Measurements from ENCODE around the gene ARHGAP15.

Gene ARHGAP15

DNA sequence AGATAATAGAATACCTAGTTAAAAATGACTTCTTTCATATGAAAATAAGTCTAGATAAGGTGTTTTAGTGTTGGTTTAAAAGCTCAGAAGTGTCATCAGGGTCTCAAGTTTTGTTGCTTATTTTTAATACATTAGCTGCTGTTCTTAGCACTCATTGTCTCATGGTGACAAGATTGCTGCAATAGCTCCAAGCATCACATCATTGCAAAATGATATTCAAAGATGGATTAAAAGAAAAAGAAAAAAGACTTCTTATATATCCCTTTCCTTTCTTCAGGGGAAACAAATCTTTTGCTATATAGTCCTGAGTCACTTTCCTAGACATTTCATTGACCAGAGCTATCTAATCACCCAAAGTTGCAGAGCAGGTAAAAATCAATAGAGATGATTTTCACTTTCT is 386.1 kb downstream of the ARHGAP15 start:
- Histone ChIP-seq H4K20me1 (ENCODE audit: low read depth, low read length) (no peaks in the 10 kb centered on the region), H3K79me2 (ENCODE audit: insufficient read depth, low read length) (no peaks in the 10 kb centered on the region), H3K9me2 (replicated peaks; ENCODE audit: insufficient read depth, low read length) (no peaks in the 10 kb centered on the region), H3K4me2 (ENCODE audit: low read depth, low read length, poor library complexity, severe bottlenecking) (no peak overlapping the region), H3K36me3 (ENCODE audit: low read length) (0 out of 2 replicates have a peak, but pooled peaks cover 4% of the 10 kb centered on the region), H3K27ac (ENCODE audit: low read depth, low read length) (no peak overlapping the region), H3F3A (ENCODE audit: insufficient read depth) (no peaks in the 10 kb centered on the region), H3K9me3 (ENCODE audit: insufficient read depth, low read length) (no peaks in the 10 kb centered on the region), H3K27me3 (ENCODE audit: low read length) (no peaks in the 10 kb centered on the region), H2AFZ (ENCODE audit: low read depth, low read length, severe bottlenecking) (no peak overlapping the region), H3K4me3 (ENCODE audit: insufficient read depth, low read length, poor library complexity, severe bottlenecking) (no peak overlapping the region), H3K9ac (ENCODE audit: low read length) (no peak overlapping the region)
- TF ChIP-seq EZH2phosphoT487 (conservative IDR thresholded peaks at IDR 0.05; ENCODE audit: low read length): no peak
- TF ChIP-seq, protein P1, sequence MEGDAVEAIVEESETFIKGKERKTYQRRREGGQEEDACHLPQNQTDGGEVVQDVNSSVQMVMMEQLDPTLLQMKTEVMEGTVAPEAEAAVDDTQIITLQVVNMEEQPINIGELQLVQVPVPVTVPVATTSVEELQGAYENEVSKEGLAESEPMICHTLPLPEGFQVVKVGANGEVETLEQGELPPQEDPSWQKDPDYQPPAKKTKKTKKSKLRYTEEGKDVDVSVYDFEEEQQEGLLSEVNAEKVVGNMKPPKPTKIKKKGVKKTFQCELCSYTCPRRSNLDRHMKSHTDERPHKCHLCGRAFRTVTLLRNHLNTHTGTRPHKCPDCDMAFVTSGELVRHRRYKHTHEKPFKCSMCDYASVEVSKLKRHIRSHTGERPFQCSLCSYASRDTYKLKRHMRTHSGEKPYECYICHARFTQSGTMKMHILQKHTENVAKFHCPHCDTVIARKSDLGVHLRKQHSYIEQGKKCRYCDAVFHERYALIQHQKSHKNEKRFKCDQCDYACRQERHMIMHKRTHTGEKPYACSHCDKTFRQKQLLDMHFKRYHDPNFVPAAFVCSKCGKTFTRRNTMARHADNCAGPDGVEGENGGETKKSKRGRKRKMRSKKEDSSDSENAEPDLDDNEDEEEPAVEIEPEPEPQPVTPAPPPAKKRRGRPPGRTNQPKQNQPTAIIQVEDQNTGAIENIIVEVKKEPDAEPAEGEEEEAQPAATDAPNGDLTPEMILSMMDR (IDR thresholded peaks at IDR 0.05; ENCODE audit: insufficient read depth, low read length, poor library complexity, severe bottlenecking): no peak

DNA sequence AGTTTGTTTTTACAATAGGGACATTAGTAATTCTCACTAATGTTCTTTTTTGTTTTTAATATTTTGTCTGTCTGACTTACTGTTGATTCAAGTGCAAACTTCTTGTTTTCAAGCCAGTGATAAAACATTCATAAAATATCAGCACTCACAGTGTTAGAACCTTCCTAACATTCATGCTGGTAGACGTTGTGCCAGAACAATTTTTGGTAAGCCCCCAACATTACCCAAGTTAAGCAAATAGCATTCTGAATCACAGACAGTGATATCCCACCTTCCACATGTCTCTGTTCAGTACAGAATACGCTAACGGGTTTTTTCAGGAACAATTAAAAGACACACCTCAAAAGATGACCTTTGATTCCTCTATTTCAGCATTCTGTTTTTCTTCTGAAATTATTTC is 390.3 kb downstream of the ARHGAP15 start:
- Histone ChIP-seq H3K79me2 (ENCODE audit: insufficient read depth, low read length) (no peaks in the 10 kb centered on the region), H3K9ac (ENCODE audit: low read length) (no peak overlapping the region), H3K27ac (ENCODE audit: low read depth, low read length) (no peak overlapping the region), H3K27me3 (ENCODE audit: low read length) (no peaks in the 10 kb centered on the region), H3K9me2 (replicated peaks; ENCODE audit: insufficient read depth, low read length) (no peaks in the 10 kb centered on the region), H3F3A (ENCODE audit: insufficient read depth) (no peaks in the 10 kb centered on the region), H3K4me2 (ENCODE audit: low read depth, low read length, poor library complexity, severe bottlenecking) (no peak overlapping the region), H3K36me3 (ENCODE audit: low read length) (0 out of 2 replicates have a peak, but pooled peaks cover 4% of the 10 kb centered on the region), H3K9me3 (ENCODE audit: insufficient read depth, low read length) (no peaks in the 10 kb centered on the region), H2AFZ (ENCODE audit: low read depth, low read length, severe bottlenecking) (no peak overlapping the region), H3K4me3 (ENCODE audit: insufficient read depth, low read length, poor library complexity, severe bottlenecking) (no peak overlapping the region), H4K20me1 (ENCODE audit: low read depth, low read length) (no peaks in the 10 kb centered on the region)
- TF ChIP-seq EZH2phosphoT487 (conservative IDR thresholded peaks at IDR 0.05; ENCODE audit: low read length): no peak
- TF ChIP-seq, protein P1 (IDR thresholded peaks at IDR 0.05; ENCODE audit: insufficient read depth, low read length, poor library complexity, severe bottlenecking): no peak

DNA sequence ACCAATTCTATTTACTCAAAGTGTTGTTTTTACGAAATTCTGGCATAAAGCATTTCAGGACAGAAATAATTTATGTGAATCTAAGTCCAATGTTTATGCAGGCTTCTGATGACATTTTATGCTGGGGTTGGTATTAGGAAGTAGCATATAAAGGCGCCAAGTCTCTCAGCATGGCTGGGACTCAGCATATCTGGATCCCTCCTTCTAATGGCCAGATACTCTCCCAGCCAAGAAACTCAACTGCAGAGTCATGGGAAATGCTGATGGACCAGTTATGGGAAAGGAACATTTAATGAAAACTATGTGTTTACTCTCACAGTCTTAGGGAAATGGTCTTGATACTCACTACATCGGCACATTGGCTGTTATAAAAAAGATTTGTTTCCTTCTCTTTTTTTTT is 392.2 kb downstream of the ARHGAP15 start:
- no peak for TF ChIP-seq EZH2phosphoT487 (conservative IDR thresholded peaks at IDR 0.05; ENCODE audit: low read length)
- TF ChIP-seq, protein P1 (IDR thresholded peaks at IDR 0.05; ENCODE audit: insufficient read depth, low read length, poor library complexity, severe bottlenecking): no peak

More for the DNA sequence above, 392.2 kb downstream of the ARHGAP15 start:
- Histone ChIP-seq H3K79me2 (ENCODE audit: insufficient read depth, low read length) (no peaks in the 10 kb centered on the region), H3K9ac (ENCODE audit: low read length) (no peak overlapping the region), H2AFZ (ENCODE audit: low read depth, low read length, severe bottlenecking) (no peak overlapping the region), H3F3A (ENCODE audit: insufficient read depth) (no peaks in the 10 kb centered on the region), H3K4me2 (ENCODE audit: low read depth, low read length, poor library complexity, severe bottlenecking) (no peak overlapping the region), H4K20me1 (ENCODE audit: low read depth, low read length) (no peaks in the 10 kb centered on the region), H3K36me3 (ENCODE audit: low read length) (no peaks in the 10 kb centered on the region), H3K4me3 (ENCODE audit: insufficient read depth, low read length, poor library complexity, severe bottlenecking) (no peak overlapping the region), H3K9me2 (replicated peaks; ENCODE audit: insufficient read depth, low read length) (no peaks in the 10 kb centered on the region), H3K27me3 (ENCODE audit: low read length) (no peaks in the 10 kb centered on the region), H3K27ac (ENCODE audit: low read depth, low read length) (no peak overlapping the region), H3K9me3 (ENCODE audit: insufficient read depth, low read length) (no peaks in the 10 kb centered on the region)

All from SU-DHL-6 (cell line).